HCT116 (cell line): ENCODE data around the gene MEN1. TPM values are rescaled to one million over a fixed set of nuclear protein-coding genes. Genes with fewer than 3 reads are reported as not detected.

Experiments
- ATAC-seq: fragments of 200-7000 bp; cut with Tn5 transposase; 2 replicates; pipeline ENCODE4 v1.9.1; 2020; ENCODE audit warnings: mild to moderate bottlenecking, moderate library complexity
- BruUV-seq: library from RNA; stranded (reverse); fragments of 400-500 nt; replicated peaks from 2 replicates; lab custom pipeline; 2021; lab: Mats Ljungman, UMichigan
- CTCF ChIA-PET: fragments of 300-600 bp; sonication (Branson Sonifier 250); formaldehyde crosslinking; loops from one replicate; lab custom pipeline; 2021; ENCODE audit warnings: antibody characterized with exemption; lab: Charles Lee
- POLR2A ChIA-PET: fragments of 300-600, 350-600 bp; sonication (Branson Sonifier 250); formaldehyde crosslinking; loops from one replicate; lab custom pipeline; 2021; ENCODE audit warnings: antibody characterized with exemption; lab: Charles Lee
- RAD21 ChIA-PET, 2 experiments: fragments of 300-600 bp; sonication (Branson Sonifier 250); formaldehyde crosslinking; loops; one replicate each; lab custom pipeline; 2023; ENCODE audit warnings: low total read pairs in 2 of 2; ENCODE audit not compliant: uncharacterized antibody in 2 of 2, unreplicated experiment in 2 of 2, low non-redundant PET in 1 of 2; lab: Charles Lee
- DNase-seq: peaks from one replicate; pipeline ENCODE4 v3.0.0-alpha.2; 2010; ENCODE audit warnings: low read depth, low spot score
- H2AFZ ChIP-seq: fragments of 200-600 bp; shearing (Covaris generic), sonication (generic); 2 replicates; pipeline ENCODE4 v1.6.1; 2017; ENCODE audit warnings: low read depth, mixed run types, mixed read lengths, antibody characterized with exemption, low read length; ENCODE audit not compliant: poor library complexity, severe bottlenecking
- H3K27ac ChIP-seq: 2 replicates; pipeline ENCODE4 v1.5.1; 2012; ENCODE audit warnings: low read depth, low read length
- H3K27me3 ChIP-seq: fragments of 200-600 bp; sonication (generic); 2 replicates; pipeline ENCODE4 v1.6.1; 2016; ENCODE audit warnings: mixed run types, low read length, mixed read lengths; ENCODE audit not compliant: insufficient read depth
- H3K36me3 ChIP-seq, 2 experiments: fragments of 200-500 bp in 1 of 2; fragments of 200-600 bp in 1 of 2; sonication (Bioruptor generic) in 1 of 2; sonication (generic) in 1 of 2; 2 replicates each; pipeline versions ENCODE4 v1.5.1 to v1.6.1; 2014 to 2016; ENCODE audit warnings: low read length in 2 of 2, inconsistent platforms in 1 of 2, mixed read lengths in 1 of 2, mixed run types in 1 of 2; ENCODE audit not compliant: insufficient read depth in 2 of 2, control insufficient read depth in 1 of 2
- H3K4me1 ChIP-seq, 2 experiments: fragments of 200-600 bp in 1 of 2; sonication (generic) in 1 of 2; 2 replicates each; pipeline versions ENCODE4 v1.5.1 to v1.6.1; 2012 to 2017; ENCODE audit warnings: low read length in 2 of 2, inconsistent platforms in 1 of 2, mild to moderate bottlenecking in 1 of 2, mixed read lengths in 1 of 2, mixed run types in 1 of 2, moderate library complexity in 1 of 2; ENCODE audit not compliant: insufficient read depth in 2 of 2, control insufficient read depth in 1 of 2
- H3K4me2 ChIP-seq: fragments of 200-600 bp; sonication (generic); 2 replicates; pipeline ENCODE4 v1.6.1; 2017; ENCODE audit warnings: mixed run types, low read length, mixed read lengths
- H3K4me3 ChIP-seq, 2 experiments: fragments of 200-600 bp in 1 of 2; sonication (generic) in 1 of 2; replicated peaks in 1 of 2; 2 replicates each; pipeline ENCODE4 v1.5.1; 2011 to 2016; ENCODE audit warnings: low read length in 2 of 2, control low read depth in 1 of 2, low read depth in 1 of 2, mild to moderate bottlenecking in 1 of 2, mixed read lengths in 1 of 2, mixed run types in 1 of 2
- H3K79me2 ChIP-seq: fragments of 200-600 bp; sonication (generic); 2 replicates; pipeline ENCODE4 v1.6.1; 2017; ENCODE audit warnings: mild to moderate bottlenecking, mixed run types, low read length, moderate library complexity, mixed read lengths; ENCODE audit not compliant: insufficient read depth
- H3K9ac ChIP-seq: fragments of 200-600 bp; sonication (generic); 2 replicates; pipeline ENCODE4 v1.6.1; 2016; ENCODE audit warnings: low read length, mixed read lengths
- H3K9me2 ChIP-seq: fragments of 200-600 bp; sonication (generic), shearing (Covaris generic); 2 replicates; pipeline ENCODE4 v1.6.1; 2017; ENCODE audit warnings: mixed run types, mild to moderate bottlenecking, moderate library complexity; ENCODE audit not compliant: insufficient read depth
- H3K9me3 ChIP-seq, 2 experiments: fragments of 200-500 bp in 1 of 2; fragments of 200-600 bp in 1 of 2; sonication (Bioruptor generic) in 1 of 2; sonication (generic) in 1 of 2; 2 replicates each; pipeline ENCODE4 v1.6.1; 2014 to 2017; ENCODE audit warnings: low read length in 2 of 2, mixed read lengths in 2 of 2, inconsistent platforms in 1 of 2, low read depth in 1 of 2, mild to moderate bottlenecking in 1 of 2, mixed run types in 1 of 2, moderate library complexity in 1 of 2; ENCODE audit not compliant: control insufficient read depth in 1 of 2, insufficient read depth in 1 of 2
- H4K20me1 ChIP-seq: fragments of 200-600 bp; sonication (generic), shearing (Covaris generic); 2 replicates; pipeline ENCODE4 v1.6.1; 2017; ENCODE audit warnings: mixed run types, mild to moderate bottlenecking, moderate library complexity; ENCODE audit not compliant: insufficient read depth
- CEBPB ChIP-seq: IDR thresholded peaks from 2 replicates; pipeline ENCODE4 v1.6.1; 2012; ENCODE audit warnings: low read depth
- EGR1 ChIP-seq: IDR thresholded peaks from 2 replicates; pipeline ENCODE4 v1.6.1; 2012; ENCODE audit warnings: low read depth
- EZH2 ChIP-seq: fragments of 200-600 bp; sonication (generic); IDR thresholded peaks from 2 replicates; pipeline ENCODE4 v1.6.1; 2017; ENCODE audit warnings: antibody characterized with exemption, mixed run types
- EZH2phosphoT487 ChIP-seq: fragments of 200-600 bp; IDR thresholded peaks from 2 replicates; pipeline ENCODE4 v1.6.1; 2018; ENCODE audit warnings: antibody characterized with exemption, borderline replicate concordance
- FOSL1 ChIP-seq: IDR thresholded peaks from 2 replicates; pipeline ENCODE4 v1.6.1; 2012; ENCODE audit warnings: low read depth
- MAX ChIP-seq: IDR thresholded peaks from 2 replicates; pipeline ENCODE4 v1.6.1; 2012
- POLR2A ChIP-seq: IDR thresholded peaks from 2 replicates; pipeline ENCODE4 v1.7.0; 2011; ENCODE audit warnings: borderline replicate concordance; ENCODE audit not compliant: insufficient read depth, insufficient read length; ENCODE audit errors: extremely low read depth
- POLR2AphosphoS5 ChIP-seq: IDR thresholded peaks from 2 replicates; pipeline ENCODE4 v1.6.1; 2011; ENCODE audit warnings: mild to moderate bottlenecking, low read depth, low read length, moderate library complexity
- REST ChIP-seq: IDR thresholded peaks from 2 replicates; pipeline ENCODE4 v1.6.1; 2012; ENCODE audit warnings: low read depth
- TCF7L2 ChIP-seq: IDR thresholded peaks from 2 replicates; pipeline ENCODE4 v1.7.0; 2011; ENCODE audit warnings: borderline replicate concordance, inconsistent platforms; ENCODE audit not compliant: insufficient read depth, insufficient read length; ENCODE audit errors: extremely low read depth
- ZBTB33 ChIP-seq: IDR thresholded peaks from 2 replicates; pipeline ENCODE4 v1.6.1; 2011; ENCODE audit warnings: mild to moderate bottlenecking, low read length, moderate library complexity; ENCODE audit not compliant: insufficient replicate concordance; ENCODE audit errors: extremely low read depth
- ZFX ChIP-seq: fragments of 450-650 bp; IDR thresholded peaks from 2 replicates; pipeline ENCODE4 v1.6.1; 2017
- intact Hi-C: fragments of 100-400 bp; cut with micrococcal nuclease; formaldehyde crosslinking; loops from 2 replicates; pipeline ENCODE4 v1.10.0; 2022
- total RNA-seq: library from RNA; stranded (reverse); gene quantifications from one replicate; pipeline ENCODE4 v1.2.1, GENCODE V29; 2021; ENCODE audit not compliant: unreplicated experiment

The MEN1 gene
- total RNA-seq, 1 experiment from 2014 or later: 62.1 TPM

GRCh38 chr11:64793271-64794160 lies 16.8 kb downstream of the MEN1 start:
- no peaks in the 10 kb centered on the region for H3K9me3 ChIP-seq
- H3K27me3 ChIP-seq: no peaks in the 10 kb centered on the region
- peaks cover 6 to 8% of the 10 kb centered on the region in 2 experiments; a peak in 3 of 4 replicates for H3K4me1 ChIP-seq
- intact Hi-C loops: no loop called here
- H3K79me2 ChIP-seq: no peaks in the 10 kb centered on the region
- no peaks in the 10 kb centered on the region; a peak in 1 of 4 replicates for H3K36me3 ChIP-seq
- no peaks in the 10 kb centered on the region for H3K9me2 ChIP-seq
- ChIA-PET CTCF (no interaction called here), RAD21 (no interaction called here), POLR2A (no interaction called here)
- TF ChIP-seq POLR2A: no peak
- no peak for TF ChIP-seq FOSL1
- no peak for TF ChIP-seq MAX
- TF ChIP-seq CEBPB: no peak
- TF ChIP-seq EZH2phosphoT487: no peak
- H3K27ac ChIP-seq: no peak overlapping the region
- no peak overlapping the region for H3K9ac ChIP-seq
- H4K20me1 ChIP-seq: no peaks in the 10 kb centered on the region
- H3K4me3 ChIP-seq: no peak overlapping the region
- ATAC-seq (no peak), DNase-seq (no peak)
- no peak overlapping the region for H3K4me2 ChIP-seq
- no peak overlapping the region for H2AFZ ChIP-seq
- BruUV-seq: no TSS peak

GRCh38 chr11:64792482-64792881 lies 17.9 kb downstream of the MEN1 start:
- Histone ChIP-seq H3K4me3 (no peak overlapping the region), H4K20me1 (no peaks in the 10 kb centered on the region), H3K9me3 (no peaks in the 10 kb centered on the region), H3K79me2 (no peaks in the 10 kb centered on the region), H3K4me1 (peaks cover 0 to 4% of the 10 kb centered on the region in 2 experiments; a peak in 3 of 4 replicates), H3K27ac (no peak overlapping the region), H2AFZ (no peak overlapping the region), H3K36me3 (no peaks in the 10 kb centered on the region; a peak in 1 of 4 replicates), H3K9me2 (no peaks in the 10 kb centered on the region), H3K9ac (no peak overlapping the region), H3K4me2 (no peak overlapping the region), H3K27me3 (no peaks in the 10 kb centered on the region)
- ChIA-PET POLR2A (no interaction called here), CTCF (no interaction called here), RAD21 (no interaction called here)
- BruUV-seq: no TSS peak
- ATAC-seq (no peak), DNase-seq (no peak)
- intact Hi-C loops: no loop called here
- no peak for TF ChIP-seq ZFX
- TF ChIP-seq MAX: no peak
- TF ChIP-seq EGR1: no peak
- TF ChIP-seq POLR2A: no peak
- TF ChIP-seq ZBTB33: no peak
- no peak for TF ChIP-seq EZH2
- TF ChIP-seq POLR2AphosphoS5: no peak
- TF ChIP-seq TCF7L2: no peak
- no peak for TF ChIP-seq CEBPB
- TF ChIP-seq REST: no peak
